Lung (tissue), 12 donors: ENCODE measurements around the gene C1orf53. TPM values are rescaled to one million over a fixed set of nuclear protein-coding genes. Genes with fewer than 3 reads are reported as not detected.

Experiments used
- ATAC-seq: fragments of 200-7000 bp; cut with Tn5 transposase; one replicate; pipeline ENCODE4 v1.9.1; 2020; ENCODE audit warnings: moderate number of reproducible peaks; ENCODE audit not compliant: insufficient read depth, low FRiP score
- DNase-seq, 3 donors: peaks; one replicate each; pipeline ENCODE4 v3.0.0-alpha.2; 2013 to 2017
- H3K27ac ChIP-seq, 2 donors: one replicate each; pipeline ENCODE4 v1.5.1; 2013; ENCODE audit warnings: mild to moderate bottlenecking in 2 of 2, moderate library complexity in 2 of 2, control low read depth in 1 of 2, inconsistent platforms in 1 of 2, low read depth in 1 of 2, low read length in 1 of 2
- H3K27me3 ChIP-seq, 3 donors: one replicate each; pipeline ENCODE4 v1.5.1; 2013; ENCODE audit warnings: low read length in 2 of 3; ENCODE audit not compliant: control insufficient read depth in 3 of 3, insufficient read depth in 3 of 3
- H3K36me3 ChIP-seq, 4 donors: one replicate each; pipeline ENCODE4 v1.5.1; 2013; ENCODE audit warnings: low read length in 4 of 4, mild to moderate bottlenecking in 1 of 4, moderate library complexity in 1 of 4; ENCODE audit not compliant: control insufficient read depth in 4 of 4, insufficient read depth in 4 of 4
- H3K4me1 ChIP-seq, 5 donors: one replicate each; pipeline ENCODE4 v1.5.1; 2013; ENCODE audit warnings: low read length in 5 of 5, mild to moderate bottlenecking in 2 of 5, moderate library complexity in 1 of 5; ENCODE audit not compliant: control insufficient read depth in 5 of 5, insufficient read depth in 5 of 5
- H3K4me3 ChIP-seq: one replicate; pipeline ENCODE4 v1.5.1; 2013; ENCODE audit warnings: mild to moderate bottlenecking, control low read depth, moderate library complexity
- H3K9ac ChIP-seq, 2 donors: one replicate each; pipeline ENCODE4 v1.5.1; 2013; ENCODE audit warnings: low read length in 2 of 2, control low read depth in 1 of 2; ENCODE audit not compliant: insufficient read depth in 1 of 2
- H3K9me3 ChIP-seq, 4 donors: one replicate each; pipeline ENCODE4 v1.5.1; 2013; ENCODE audit warnings: low read length in 3 of 4, mild to moderate bottlenecking in 1 of 4, moderate library complexity in 1 of 4; ENCODE audit not compliant: control insufficient read depth in 4 of 4, insufficient read depth in 3 of 4
- WGBS, 2 donors: extraction: QIAGEN DNeasy Blood & Tissue Kit; methylation state at CpG; one replicate each; pipeline ENCODE4 v1.1.7; 2013; 5-methylcytosine and 5-hydroxymethylcytosine counted together
- polyA plus RNA-seq, 2 donors: library from polyadenylated mRNA; stranded (reverse); fragments of 200-250 nt; gene quantifications; one replicate each; pipeline ENCODE4 v1.2.1, GENCODE V29; 2013
- total RNA-seq, 2 donors: library from RNA; depleted of rRNA in 1 of 2; stranded (reverse); fragments of >200 nt in 1 of 2; gene quantifications; one replicate each; pipeline ENCODE4 v1.2.1, GENCODE V29; 2014 to 2021
- TF ChIP-seq, protein P1 (sequence below): IDR thresholded peaks from 2 replicates; pipeline ENCODE4 v1.5.1; 2012; ENCODE audit warnings: mild to moderate bottlenecking; ENCODE audit errors: control extremely low read depth, extremely low read depth
- donor health status: control.
- donor health status: control.
- donor health status: Bipolar disorder and iron deficiency.
- donor health status: healthy.
- donor health status: DM: yes; HTN: yes; CAD: no.

Gene C1orf53
- total and polyA plus RNA-seq, 4 donors: 3.6 to 23.7 (median 7.4) TPM

DNA sequence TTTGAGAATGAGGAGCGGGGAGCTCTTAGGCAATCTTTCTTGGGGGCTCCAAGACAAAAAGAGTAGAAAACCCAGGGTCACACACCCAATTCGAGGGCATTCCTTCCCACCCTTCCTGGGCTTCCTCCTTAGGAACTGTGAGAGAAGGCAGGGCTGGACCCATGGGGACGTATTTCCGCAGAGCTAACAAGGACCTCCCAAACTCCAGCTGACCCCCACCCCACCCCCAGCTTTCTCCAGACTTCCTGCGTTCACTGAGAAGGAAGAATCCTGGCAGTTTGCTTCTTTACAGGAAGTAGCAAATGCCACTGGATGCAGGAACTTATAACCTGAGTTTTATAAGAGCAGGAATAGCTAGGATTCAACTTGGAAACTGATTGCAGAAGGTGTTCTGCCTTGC is 12.1 kb downstream of the C1orf53 start:
- TF ChIP-seq, protein P1, sequence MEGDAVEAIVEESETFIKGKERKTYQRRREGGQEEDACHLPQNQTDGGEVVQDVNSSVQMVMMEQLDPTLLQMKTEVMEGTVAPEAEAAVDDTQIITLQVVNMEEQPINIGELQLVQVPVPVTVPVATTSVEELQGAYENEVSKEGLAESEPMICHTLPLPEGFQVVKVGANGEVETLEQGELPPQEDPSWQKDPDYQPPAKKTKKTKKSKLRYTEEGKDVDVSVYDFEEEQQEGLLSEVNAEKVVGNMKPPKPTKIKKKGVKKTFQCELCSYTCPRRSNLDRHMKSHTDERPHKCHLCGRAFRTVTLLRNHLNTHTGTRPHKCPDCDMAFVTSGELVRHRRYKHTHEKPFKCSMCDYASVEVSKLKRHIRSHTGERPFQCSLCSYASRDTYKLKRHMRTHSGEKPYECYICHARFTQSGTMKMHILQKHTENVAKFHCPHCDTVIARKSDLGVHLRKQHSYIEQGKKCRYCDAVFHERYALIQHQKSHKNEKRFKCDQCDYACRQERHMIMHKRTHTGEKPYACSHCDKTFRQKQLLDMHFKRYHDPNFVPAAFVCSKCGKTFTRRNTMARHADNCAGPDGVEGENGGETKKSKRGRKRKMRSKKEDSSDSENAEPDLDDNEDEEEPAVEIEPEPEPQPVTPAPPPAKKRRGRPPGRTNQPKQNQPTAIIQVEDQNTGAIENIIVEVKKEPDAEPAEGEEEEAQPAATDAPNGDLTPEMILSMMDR: no peak
- ATAC-seq: no peak
- peaks cover 0 to 57% (median 18%) of the 10 kb centered on the region in 5 donors for H3K4me1 ChIP-seq

DNA sequence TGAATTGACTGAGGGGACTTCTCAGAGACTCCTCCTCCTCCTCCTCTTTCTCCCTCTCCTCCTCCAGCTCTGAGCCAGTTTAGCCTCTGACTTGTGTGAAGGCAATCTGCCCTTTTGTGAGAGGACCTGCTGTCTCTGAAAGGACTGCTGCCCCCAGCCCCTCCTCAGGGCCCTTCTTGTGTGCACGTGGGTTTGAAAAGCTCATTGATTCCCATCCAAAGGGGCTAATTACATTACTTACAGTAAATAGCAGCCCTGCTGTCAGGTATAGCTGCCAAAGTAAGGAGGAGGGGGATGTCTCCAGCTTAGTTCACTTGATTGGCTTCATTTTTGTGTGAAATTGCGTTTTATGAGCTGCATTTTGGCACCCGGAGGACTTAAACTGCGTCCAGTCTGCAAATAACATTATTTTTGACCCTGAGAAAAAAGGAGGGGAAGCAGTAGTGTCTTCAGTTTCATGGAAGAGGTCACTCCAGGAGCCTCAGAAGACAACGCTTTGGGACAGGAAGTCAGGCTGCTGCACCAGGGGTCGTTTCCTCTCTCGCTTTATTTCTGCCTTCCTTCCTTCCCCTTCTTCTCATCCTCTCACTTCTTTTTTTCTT is 12.9 kb downstream of the C1orf53 start:
- 3 to 8% methylated on average over 7 of the region's 7 CpGs for WGBS, 2 donors
- H3K36me3 ChIP-seq: no peaks in the 10 kb centered on the region
- TF ChIP-seq, protein P1: no peak
- peaks cover 0 to 99% (median 97%) of the 10 kb centered on the region in 3 donors for H3K27me3 ChIP-seq
- no peak overlapping the region for H3K4me3 ChIP-seq
- DNase-seq (peak in 1 of 3 donors; percentile 10), ATAC-seq (no peak)
- no peak overlapping the region for H3K9ac ChIP-seq
- peaks cover 0 to 4% (median 0%) of the 10 kb centered on the region in 4 donors for H3K9me3 ChIP-seq
- H3K4me1 ChIP-seq: peaks cover 0 to 64% (median 18%) of the 10 kb centered on the region in 5 donors
- no peak overlapping the region for H3K27ac ChIP-seq

More for the DNA sequence above, 12.1 kb downstream of the C1orf53 start:
- peaks cover 0 to 99% (median 98%) of the 10 kb centered on the region in 3 donors for H3K27me3 ChIP-seq
- no peak overlapping the region for H3K4me3 ChIP-seq
- WGBS, 2 donors: 17 to 19% methylated on average over 5 of the region's 5 CpGs
- H3K9ac ChIP-seq: no peak overlapping the region
- peaks cover 0 to 3% (median 0%) of the 10 kb centered on the region in 4 donors for H3K9me3 ChIP-seq
- H3K36me3 ChIP-seq: no peaks in the 10 kb centered on the region
- DNase-seq: peak in 1 of 3 donors; percentile 36
- no peak overlapping the region for H3K27ac ChIP-seq

DNA sequence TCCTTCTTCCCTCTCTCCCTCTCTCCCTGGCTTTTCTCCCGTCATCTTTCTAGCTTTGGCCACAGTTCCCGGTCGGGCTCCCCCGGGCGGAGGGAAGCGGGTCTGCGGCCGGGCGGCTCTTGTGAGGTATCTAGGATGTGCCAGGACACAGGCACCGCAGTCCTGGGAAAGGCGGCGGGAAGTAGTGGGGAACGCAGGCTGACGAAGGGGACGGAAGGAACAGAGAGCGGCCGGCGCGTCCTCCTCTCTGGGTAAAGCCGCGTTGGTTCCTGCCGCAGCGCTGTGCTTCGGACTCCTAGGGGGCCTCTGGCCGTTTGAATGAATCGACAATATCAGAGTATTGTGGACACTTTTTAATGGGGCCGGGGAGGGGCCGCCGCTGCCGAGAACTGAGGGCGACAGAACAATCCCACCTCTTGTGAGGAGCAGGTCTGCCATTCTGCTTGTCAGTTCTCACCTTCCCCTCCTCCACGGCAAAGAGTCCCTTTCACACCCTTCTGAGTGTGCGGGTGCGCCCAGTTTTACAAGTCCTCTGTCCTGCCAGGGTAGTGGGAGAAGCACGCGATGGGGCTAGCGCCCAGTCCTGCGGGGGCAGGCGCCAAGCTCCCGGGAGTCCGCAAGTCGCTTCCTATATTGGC is 13.6 kb downstream of the C1orf53 start:
- peaks cover 0 to 67% (median 18%) of the 10 kb centered on the region in 5 donors for H3K4me1 ChIP-seq
- peaks cover 0 to 99% (median 98%) of the 10 kb centered on the region in 3 donors for H3K27me3 ChIP-seq

More for the DNA sequence above, 13.6 kb downstream of the C1orf53 start:
- DNase-seq (peak; percentile 64 to 77 (median 74)), ATAC-seq (no peak)
- Histone ChIP-seq H3K9ac (no peak overlapping the region), H3K9me3 (peaks cover 0 to 4% (median 0%) of the 10 kb centered on the region in 4 donors), H3K36me3 (no peaks in the 10 kb centered on the region), H3K27ac (no peak overlapping the region), H3K4me3 (no peak overlapping the region)
- TF ChIP-seq, protein P1: no peak
- WGBS, 2 donors: 2% methylated on average over 42 of the region's 42 CpGs
